ENCODE measurements around the gene URB2. TPM values are rescaled to one million over a fixed set of nuclear protein-coding genes. Genes with fewer than 3 reads are reported as not detected.

The URB2 gene
- total and polyA plus RNA-seq, 4 donors = 1.2 to 10.5 (median 6.2) TPM

DNA sequence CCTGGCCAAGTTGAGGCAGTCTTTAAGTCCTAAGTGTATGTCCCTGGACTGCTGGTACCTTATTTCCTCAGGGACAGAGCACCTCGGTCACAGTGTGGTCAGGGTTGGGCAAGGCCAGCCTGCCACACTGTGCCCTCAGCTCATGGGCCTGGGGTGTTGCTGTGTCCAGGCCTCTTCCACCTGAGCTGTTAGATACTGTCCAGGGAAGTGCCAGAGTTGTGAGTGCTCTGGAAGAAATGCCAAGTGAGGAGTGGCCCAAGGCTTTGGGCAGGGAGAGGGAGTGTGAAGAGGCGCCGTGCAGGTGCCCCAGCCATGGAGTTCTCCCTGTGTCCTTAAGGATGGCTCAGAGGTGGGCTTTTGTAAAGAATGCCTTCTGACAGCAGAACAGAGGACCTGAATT, 15.3 kb downstream of the URB2 start (continued):
- TF ChIP-seq, protein P1, sequence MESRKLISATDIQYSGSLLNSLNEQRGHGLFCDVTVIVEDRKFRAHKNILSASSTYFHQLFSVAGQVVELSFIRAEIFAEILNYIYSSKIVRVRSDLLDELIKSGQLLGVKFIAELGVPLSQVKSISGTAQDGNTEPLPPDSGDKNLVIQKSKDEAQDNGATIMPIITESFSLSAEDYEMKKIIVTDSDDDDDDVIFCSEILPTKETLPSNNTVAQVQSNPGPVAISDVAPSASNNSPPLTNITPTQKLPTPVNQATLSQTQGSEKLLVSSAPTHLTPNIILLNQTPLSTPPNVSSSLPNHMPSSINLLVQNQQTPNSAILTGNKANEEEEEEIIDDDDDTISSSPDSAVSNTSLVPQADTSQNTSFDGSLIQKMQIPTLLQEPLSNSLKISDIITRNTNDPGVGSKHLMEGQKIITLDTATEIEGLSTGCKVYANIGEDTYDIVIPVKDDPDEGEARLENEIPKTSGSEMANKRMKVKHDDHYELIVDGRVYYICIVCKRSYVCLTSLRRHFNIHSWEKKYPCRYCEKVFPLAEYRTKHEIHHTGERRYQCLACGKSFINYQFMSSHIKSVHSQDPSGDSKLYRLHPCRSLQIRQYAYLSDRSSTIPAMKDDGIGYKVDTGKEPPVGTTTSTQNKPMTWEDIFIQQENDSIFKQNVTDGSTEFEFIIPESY (IDR thresholded peaks at IDR 0.05) = no peak
- TF ChIP-seq JUND (IDR thresholded peaks at IDR 0.05) (no peak), GABPA (IDR thresholded peaks at IDR 0.05 in 1 of 2, conservative IDR thresholded peaks at IDR 0.05 in 1 of 2) (no peak)
- TF ChIP-seq, protein P2, sequence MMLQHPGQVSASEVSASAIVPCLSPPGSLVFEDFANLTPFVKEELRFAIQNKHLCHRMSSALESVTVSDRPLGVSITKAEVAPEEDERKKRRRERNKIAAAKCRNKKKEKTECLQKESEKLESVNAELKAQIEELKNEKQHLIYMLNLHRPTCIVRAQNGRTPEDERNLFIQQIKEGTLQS (IDR thresholded peaks at IDR 0.05) = no peak
- TF ChIP-seq, protein P3, sequence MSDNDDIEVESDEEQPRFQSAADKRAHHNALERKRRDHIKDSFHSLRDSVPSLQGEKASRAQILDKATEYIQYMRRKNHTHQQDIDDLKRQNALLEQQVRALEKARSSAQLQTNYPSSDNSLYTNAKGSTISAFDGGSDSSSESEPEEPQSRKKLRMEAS (IDR thresholded peaks at IDR 0.05) = no peak

DNA sequence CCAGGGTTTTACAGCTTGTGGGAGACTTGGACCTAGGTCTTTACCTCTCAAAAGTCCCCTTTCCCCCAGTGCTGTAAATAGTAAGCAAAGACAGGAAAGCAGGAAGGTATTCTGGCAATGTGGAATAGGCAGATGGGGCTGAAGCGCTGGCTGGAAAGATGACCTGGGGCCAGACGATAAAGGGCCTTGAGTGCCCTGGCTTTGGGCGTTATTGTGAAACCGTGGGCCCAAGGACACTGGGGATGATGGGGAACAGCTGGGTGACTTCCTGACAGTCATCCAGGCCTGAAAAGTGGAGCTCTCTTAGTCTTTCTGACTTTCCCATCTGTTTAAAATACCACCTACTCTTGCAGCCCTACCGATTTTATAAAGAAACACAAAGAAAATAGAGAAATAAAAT, 16.3 kb downstream of the URB2 start:
- Histone ChIP-seq H3K9ac (ENCODE audit: low read depth in 1 of 2, low read length in 2 of 2) (no peak overlapping the region), H3K4me1 (ENCODE audit: control insufficient read depth in 4 of 4, insufficient read depth in 4 of 4, low read length in 3 of 4) (no peaks in the 10 kb centered on the region), H3K9me3 (ENCODE audit: control insufficient read depth in 4 of 4, low read length in 3 of 4) (no peaks in the 10 kb centered on the region), H3K36me3 (ENCODE audit: control insufficient read depth in 4 of 4, insufficient read depth in 3 of 4, low read depth in 1 of 4, low read length in 3 of 4) (peaks cover 6 to 44% (median 13%) of the 10 kb centered on the region in 4 donors), H3K27ac (ENCODE audit: low read depth in 1 of 2, low read length in 2 of 2) (no peak overlapping the region), H3K27me3 (ENCODE audit: control insufficient read depth in 4 of 4, insufficient read depth in 4 of 4, low read length in 3 of 4) (no peaks in the 10 kb centered on the region), H3K4me3 (ENCODE audit: low read depth in 1 of 3, low read length in 3 of 3) (no peak overlapping the region)
- TF ChIP-seq, protein P1 (IDR thresholded peaks at IDR 0.05) = no peak
- TF ChIP-seq HNF4A (conservative IDR thresholded peaks at IDR 0.05) = no peak
- no peak for TF ChIP-seq FOXA2 (IDR thresholded peaks at IDR 0.05)
- TF ChIP-seq, protein P4, sequence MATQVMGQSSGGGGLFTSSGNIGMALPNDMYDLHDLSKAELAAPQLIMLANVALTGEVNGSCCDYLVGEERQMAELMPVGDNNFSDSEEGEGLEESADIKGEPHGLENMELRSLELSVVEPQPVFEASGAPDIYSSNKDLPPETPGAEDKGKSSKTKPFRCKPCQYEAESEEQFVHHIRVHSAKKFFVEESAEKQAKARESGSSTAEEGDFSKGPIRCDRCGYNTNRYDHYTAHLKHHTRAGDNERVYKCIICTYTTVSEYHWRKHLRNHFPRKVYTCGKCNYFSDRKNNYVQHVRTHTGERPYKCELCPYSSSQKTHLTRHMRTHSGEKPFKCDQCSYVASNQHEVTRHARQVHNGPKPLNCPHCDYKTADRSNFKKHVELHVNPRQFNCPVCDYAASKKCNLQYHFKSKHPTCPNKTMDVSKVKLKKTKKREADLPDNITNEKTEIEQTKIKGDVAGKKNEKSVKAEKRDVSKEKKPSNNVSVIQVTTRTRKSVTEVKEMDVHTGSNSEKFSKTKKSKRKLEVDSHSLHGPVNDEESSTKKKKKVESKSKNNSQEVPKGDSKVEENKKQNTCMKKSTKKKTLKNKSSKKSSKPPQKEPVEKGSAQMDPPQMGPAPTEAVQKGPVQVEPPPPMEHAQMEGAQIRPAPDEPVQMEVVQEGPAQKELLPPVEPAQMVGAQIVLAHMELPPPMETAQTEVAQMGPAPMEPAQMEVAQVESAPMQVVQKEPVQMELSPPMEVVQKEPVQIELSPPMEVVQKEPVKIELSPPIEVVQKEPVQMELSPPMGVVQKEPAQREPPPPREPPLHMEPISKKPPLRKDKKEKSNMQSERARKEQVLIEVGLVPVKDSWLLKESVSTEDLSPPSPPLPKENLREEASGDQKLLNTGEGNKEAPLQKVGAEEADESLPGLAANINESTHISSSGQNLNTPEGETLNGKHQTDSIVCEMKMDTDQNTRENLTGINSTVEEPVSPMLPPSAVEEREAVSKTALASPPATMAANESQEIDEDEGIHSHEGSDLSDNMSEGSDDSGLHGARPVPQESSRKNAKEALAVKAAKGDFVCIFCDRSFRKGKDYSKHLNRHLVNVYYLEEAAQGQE (IDR thresholded peaks at IDR 0.05) = no peak
- TF ChIP-seq TAF1 (conservative IDR thresholded peaks at IDR 0.05) = no peak
- TF ChIP-seq, protein P5, sequence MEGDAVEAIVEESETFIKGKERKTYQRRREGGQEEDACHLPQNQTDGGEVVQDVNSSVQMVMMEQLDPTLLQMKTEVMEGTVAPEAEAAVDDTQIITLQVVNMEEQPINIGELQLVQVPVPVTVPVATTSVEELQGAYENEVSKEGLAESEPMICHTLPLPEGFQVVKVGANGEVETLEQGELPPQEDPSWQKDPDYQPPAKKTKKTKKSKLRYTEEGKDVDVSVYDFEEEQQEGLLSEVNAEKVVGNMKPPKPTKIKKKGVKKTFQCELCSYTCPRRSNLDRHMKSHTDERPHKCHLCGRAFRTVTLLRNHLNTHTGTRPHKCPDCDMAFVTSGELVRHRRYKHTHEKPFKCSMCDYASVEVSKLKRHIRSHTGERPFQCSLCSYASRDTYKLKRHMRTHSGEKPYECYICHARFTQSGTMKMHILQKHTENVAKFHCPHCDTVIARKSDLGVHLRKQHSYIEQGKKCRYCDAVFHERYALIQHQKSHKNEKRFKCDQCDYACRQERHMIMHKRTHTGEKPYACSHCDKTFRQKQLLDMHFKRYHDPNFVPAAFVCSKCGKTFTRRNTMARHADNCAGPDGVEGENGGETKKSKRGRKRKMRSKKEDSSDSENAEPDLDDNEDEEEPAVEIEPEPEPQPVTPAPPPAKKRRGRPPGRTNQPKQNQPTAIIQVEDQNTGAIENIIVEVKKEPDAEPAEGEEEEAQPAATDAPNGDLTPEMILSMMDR (IDR thresholded peaks at IDR 0.05; ENCODE audit: low read depth, low read length, missing input control) = no peak
- TF ChIP-seq FOXA1 (IDR thresholded peaks at IDR 0.05) = no peak
- TF ChIP-seq, protein P2 (IDR thresholded peaks at IDR 0.05) = no peak
- no peak for TF ChIP-seq RAD21 (IDR thresholded peaks at IDR 0.05)
- no peak for TF ChIP-seq HNF4G (IDR thresholded peaks at IDR 0.05)
- 82% methylated on average over 5 of the region's 5 CpGs for WGBS
- DNase-seq (ENCODE audit: low spot score) = no peak

Measured in liver (tissue), 9 donors.